Measurements from ENCODE around the gene FANK1.
A peak's percentile ranks its signal among the peaks of the same experiment; 100 is the strongest.
"Not testable (repeated sequence)": the region's sequence is repeated elsewhere in the genome, so short reads cannot be mapped to it uniquely, and the experiment has no call there.

Gene FANK1

DNA sequence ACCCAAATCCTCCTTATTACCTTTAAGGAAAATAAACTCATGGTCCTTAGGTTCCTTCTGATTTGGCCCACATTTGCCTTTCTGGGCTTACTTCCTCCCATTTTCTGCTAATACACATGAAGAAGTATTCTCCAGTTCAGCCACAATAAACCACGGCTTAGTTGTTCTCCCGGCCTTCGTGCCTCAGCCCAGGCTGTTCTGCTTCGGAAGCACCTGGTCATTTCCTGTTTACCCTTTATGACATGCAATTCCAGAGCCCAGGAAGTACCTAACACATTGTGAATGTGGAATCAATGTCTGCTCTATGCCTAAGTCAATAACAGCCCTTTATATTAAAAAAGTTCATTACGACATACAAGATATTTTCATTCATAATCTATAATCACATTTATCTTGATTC is 4.0 kb upstream of the FANK1 start:
- not testable (repeated sequence) for DNase-seq

DNA sequence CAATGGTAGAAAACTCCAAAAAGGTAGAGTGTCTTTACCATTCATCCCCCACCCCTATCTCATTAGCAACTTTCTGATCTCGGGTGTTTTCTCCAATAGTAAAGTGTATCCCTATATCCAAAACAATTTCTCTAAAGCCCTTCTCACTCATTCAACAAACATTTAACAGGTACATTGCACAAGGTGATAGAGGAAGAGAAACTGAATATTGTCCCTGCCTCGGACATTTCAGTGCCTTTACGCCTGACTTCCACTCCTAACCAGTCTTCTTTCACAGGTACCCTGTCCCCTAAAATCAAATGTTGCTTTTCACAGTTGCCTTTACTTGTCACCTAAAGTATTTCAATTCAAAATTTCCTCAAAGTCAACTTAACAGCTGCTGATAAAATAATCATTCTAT is 2.2 kb upstream of the FANK1 start:
- not testable (repeated sequence) for DNase-seq

DNA sequence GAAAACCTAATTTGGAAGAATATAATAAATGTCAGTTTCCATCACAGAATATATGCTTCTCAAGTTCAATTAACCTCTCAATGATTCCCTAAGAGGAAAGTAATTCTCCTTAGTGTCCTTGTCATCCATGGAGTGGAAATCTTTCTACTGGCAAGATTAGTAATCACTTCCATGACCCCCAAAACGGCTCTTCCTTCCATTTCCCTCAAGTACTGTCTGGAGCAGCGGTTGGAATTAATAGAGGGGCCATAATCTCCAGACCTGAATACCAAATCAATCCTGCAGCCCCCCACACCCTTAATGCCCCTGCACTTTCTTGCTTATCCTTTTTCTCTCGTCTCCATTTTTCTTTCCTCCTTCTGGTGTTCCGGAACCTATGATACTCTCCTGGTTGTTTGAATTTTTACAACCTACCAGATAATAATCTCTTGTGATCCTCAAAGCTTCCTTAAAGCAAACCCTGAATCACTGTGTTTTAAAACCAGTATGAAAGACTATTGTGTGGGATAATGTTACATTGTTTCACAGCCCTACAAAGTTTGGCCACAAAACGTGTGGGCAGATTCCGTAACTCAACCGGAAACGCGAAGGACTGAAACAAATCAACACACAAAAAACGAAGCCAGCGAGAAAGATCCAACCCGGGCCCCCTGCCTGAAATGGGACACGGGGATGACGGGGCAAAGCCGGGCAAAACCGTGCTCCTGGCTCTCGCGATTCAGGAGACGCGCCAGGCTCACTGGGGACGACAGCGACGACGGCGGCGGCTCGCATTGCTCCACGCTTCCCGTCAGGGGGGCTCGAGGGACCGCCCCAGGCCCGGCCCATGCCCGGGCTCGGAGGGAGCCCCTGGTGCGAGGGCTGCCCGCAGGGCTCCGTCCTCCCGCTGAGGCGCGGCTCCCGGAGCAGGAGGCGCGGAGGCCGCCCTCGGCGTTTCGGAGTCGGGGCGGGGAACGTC is 955 bp upstream of the FANK1 start:
- DNase-seq: peak; percentile 81

- not testable (repeated sequence) for DNase-seq
These were observed 953 bp downstream of the FANK1 start for GRCh38 chr10:125897317-125897716.

- not testable (repeated sequence) for DNase-seq
These were observed 4.6 kb downstream of the FANK1 start for GRCh38 chr10:125900963-125901362.

DNA sequence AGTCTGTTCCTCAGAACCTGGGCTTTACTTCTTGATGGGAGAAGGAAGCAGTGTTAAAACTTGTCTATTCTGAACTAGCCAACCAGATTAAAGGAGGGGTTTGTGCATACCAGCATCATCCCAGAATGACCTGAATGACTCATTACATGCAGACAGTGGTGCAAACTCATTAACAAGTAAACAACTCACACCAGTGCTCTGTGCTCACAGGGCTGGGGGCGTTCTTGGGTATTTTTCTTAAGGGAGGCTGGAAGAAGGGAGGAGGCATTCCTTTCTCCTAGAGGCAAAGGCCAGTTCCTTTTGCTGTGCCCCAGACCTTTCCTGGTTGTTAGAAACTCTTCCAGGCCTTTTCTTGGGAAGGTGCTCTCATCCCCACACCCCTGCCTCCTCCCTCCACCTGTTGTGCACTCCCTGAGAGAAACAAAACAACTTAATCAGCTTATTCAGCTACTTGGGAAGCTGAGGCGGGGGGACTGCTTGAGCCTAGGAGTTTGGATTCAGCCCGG is 6.8 kb downstream of the FANK1 start:
- not testable (repeated sequence) for DNase-seq

GRCh38 chr10:125905069-125905994 is 9.0 kb downstream of the FANK1 start:
- DNase-seq: not testable (repeated sequence)

DNA sequence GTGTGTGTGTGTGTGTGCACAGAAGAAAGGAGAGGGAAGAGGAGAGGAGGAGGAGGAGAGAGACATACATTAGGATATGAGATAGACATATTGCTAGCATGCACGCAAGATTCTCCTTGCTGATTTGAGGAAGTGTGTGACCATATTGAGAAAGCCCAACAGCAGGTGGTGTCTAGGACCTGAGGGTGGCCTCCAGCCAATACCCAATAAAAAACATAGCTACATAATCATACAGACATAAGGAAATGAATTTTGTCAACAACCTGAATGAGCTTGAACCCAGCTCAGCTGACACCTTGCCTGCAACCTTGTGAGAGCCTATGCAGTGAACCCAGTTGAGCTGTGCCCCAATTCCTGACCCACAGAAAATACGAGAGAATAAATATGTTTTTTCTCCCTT is 11.2 kb downstream of the FANK1 start:
- DNase-seq: not testable (repeated sequence)

DNA sequence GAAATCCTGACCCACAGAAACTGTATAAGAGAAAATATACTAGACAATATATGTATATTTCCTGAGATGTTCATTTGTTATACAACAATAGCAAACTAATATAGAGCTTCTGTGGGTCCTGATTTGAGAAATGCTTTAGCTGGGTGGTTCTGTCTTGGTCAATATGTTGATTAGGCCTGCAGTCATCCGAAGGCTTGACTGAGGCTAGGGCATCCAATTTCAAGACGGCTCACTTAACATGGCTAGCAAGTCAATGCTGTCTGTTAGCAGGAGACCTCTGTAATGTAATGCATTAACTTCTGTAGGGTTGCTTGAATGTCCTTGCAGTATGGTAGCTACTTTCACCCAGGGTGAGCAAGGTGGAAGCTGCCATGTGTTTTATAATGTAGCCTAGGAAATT is 12.4 kb downstream of the FANK1 start:
- DNase-seq: not testable (repeated sequence)

GRCh38 chr10:125909491-125909890 is 13.1 kb downstream of the FANK1 start:
- DNase-seq: not testable (repeated sequence)

- DNase-seq: no peak
These were observed 14.8 kb downstream of the FANK1 start for GRCh38 chr10:125911145-125911544.

- DNase-seq: no peak
These were observed 15.6 kb downstream of the FANK1 start for GRCh38 chr10:125911990-125912389.

DNA sequence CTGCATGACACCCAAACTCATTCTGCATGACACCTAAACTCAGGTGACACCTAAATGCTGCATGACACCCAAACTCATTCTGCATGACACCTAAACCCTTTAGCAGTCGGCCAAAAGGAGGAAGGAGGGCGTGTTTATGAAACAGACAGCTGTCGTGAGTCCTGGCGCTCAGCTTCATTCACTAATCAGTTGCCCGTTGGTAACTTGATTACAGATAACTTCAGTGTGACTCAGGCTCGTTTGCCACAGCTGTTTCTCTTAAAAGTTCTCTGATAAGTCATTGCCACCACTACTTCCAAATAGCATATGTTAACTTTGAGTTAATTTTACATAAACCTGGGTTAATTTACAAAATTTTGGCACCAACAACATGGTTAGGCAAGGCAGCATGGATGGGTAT is 16.9 kb downstream of the FANK1 start:
- DNase-seq: not testable (repeated sequence)

GRCh38 chr10:125916977-125917376 is 20.6 kb downstream of the FANK1 start:
- DNase-seq: no peak

GRCh38 chr10:125917704-125918361 is 21.5 kb downstream of the FANK1 start:
- DNase-seq: not testable (repeated sequence)

DNA sequence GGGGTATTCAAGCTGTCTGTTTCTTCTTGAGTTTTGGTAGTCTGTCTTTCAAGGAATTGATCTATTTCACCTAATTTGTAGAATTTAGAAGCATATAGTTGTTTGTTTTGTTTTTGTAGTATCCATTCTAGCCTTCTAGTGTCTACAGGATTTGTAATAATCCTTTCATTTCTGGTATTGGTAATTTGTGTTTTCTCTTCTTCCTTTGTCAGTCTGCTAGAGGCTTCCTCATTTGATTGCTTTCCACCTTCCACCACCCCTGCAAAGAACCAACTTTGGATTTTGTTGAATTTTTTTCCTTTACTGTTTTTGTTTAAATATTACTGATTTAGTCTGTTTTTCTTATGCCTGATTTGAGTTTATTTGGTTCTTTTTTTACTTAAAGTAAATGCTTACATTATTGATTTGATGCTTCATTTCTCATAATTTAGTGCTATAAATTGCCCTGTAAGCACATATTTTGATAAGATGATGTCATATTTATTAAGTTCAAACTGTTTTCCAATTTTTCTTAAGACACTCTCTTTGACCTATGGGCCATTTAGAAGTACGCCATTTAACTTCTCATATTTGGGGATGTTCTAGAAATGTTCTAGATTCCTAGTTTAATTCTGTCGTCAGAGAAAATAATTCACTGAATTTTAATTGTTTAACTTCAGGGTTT is 25.4 kb downstream of the FANK1 start:
- not testable (repeated sequence) for DNase-seq

GRCh38 chr10:125925262-125925834 is 29.0 kb downstream of the FANK1 start:
- no peak for DNase-seq

- DNase-seq: no peak
These were observed 29.9 kb downstream of the FANK1 start for GRCh38 chr10:125926247-125926646.

DNA sequence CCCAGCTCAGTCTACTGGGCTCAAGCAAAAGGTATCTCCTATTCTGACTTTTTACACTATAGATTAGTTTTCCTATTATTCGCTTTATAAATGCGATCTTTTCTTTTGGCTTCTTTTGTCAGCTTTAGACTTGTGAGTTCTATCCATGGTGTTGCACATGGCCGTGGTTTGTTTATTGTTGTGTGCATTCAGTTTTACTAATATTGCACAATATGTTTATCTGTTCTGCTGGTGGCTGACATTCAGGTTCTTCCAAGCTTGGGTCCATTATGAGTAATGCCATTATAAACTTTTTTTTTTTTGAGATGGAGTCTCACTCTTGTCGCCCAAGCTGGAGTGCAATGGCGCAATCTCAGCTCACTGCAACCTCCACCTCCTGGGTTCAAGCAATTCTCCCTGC is 30.9 kb downstream of the FANK1 start:
- not testable (repeated sequence) for DNase-seq

- no peak for DNase-seq
These were observed 32.7 kb downstream of the FANK1 start for GRCh38 chr10:125928928-125929585.

DNA sequence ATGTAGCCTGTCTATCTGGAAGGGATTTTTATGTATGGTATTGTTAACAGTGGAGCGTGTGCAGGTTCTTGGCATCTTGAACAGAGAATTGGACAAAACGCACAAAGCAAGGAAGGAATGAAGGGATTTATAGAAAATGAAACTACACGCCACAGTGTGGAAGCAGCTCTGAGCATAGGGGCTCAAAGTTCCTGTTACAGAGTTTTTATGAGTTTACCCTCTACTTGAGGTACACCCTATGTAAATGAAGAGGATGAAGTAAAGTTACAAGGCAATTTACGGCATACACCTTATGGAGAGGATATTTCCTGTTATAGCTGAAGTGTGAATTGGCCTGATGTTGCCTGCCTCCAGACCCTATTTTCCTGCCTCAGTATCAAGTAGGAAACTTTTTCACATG is 33.3 kb downstream of the FANK1 start:
- DNase-seq: no peak
